Smooth muscle cell (in vitro differentiated cells): ENCODE results near the gene CFAP46. TPM values are rescaled to one million over a fixed set of nuclear protein-coding genes. Genes with fewer than 3 reads are reported as not detected.

Experiments used
- DNase-seq: peaks from one replicate; lab custom pipeline; 2025; ENCODE audit not compliant: unreplicated experiment; lab: John Stamatoyannopoulos, UW
- H2AFZ ChIP-seq: fragments of 200-600 bp; sonication (generic); 2 replicates; pipeline ENCODE4 v1.6.0; 2016; ENCODE audit warnings: antibody characterized with exemption, low read depth, mild to moderate bottlenecking
- H3F3A ChIP-seq: fragments of 200-600 bp; sonication (generic); 2 replicates; pipeline ENCODE4 v1.6.0; 2017; ENCODE audit warnings: antibody characterized with exemption, low read depth
- H3K27ac ChIP-seq: fragments of 200-600 bp; sonication (generic); 2 replicates; pipeline ENCODE4 v1.5.1; 2016; ENCODE audit warnings: low read depth, mild to moderate bottlenecking
- H3K27me3 ChIP-seq: fragments of 200-600 bp; sonication (generic); 2 replicates; pipeline ENCODE4 v1.6.1; 2016; ENCODE audit warnings: low read depth, mild to moderate bottlenecking
- H3K36me3 ChIP-seq: fragments of 200-600 bp; sonication (generic); 2 replicates; pipeline ENCODE4 v1.5.1; 2016; ENCODE audit warnings: low read depth
- H3K4me1 ChIP-seq: fragments of 200-600 bp; sonication (generic); 2 replicates; pipeline ENCODE4 v1.5.1; 2016; ENCODE audit warnings: low read depth
- H3K4me2 ChIP-seq: fragments of 200-600 bp; sonication (generic); 2 replicates; pipeline ENCODE4 v1.6.0; 2016; ENCODE audit warnings: mild to moderate bottlenecking
- H3K4me3 ChIP-seq: fragments of 200-600 bp; sonication (generic); 2 replicates; pipeline ENCODE4 v1.5.1; 2016; ENCODE audit warnings: mild to moderate bottlenecking
- H3K79me2 ChIP-seq: fragments of 200-600 bp; sonication (generic); 2 replicates; pipeline ENCODE4 v1.6.0; 2016; ENCODE audit warnings: low read depth, mild to moderate bottlenecking
- H3K9ac ChIP-seq: fragments of 200-600 bp; sonication (generic); 2 replicates; pipeline ENCODE4 v1.6.0; 2016; ENCODE audit warnings: low read depth
- H3K9me3 ChIP-seq: fragments of 200-600 bp; sonication (generic); replicated peaks from 2 replicates; pipeline ENCODE4 v1.5.1; 2016; ENCODE audit warnings: low read depth
- H4K20me1 ChIP-seq: fragments of 200-600 bp; sonication (generic); 2 replicates; pipeline ENCODE4 v1.6.0; 2016; ENCODE audit warnings: low read depth
- WGBS: methylation state at CpG from one replicate; pipeline ENCODE4 v1.1.7; 2016; ENCODE audit warnings: low lambda C conversion rate; 5-methylcytosine and 5-hydroxymethylcytosine counted together
- polyA plus RNA-seq: library from polyadenylated mRNA; unstranded; fragments of >200 nt; fragmentation: Nextera tagmentation; extraction: Ambion mirVana; gene quantifications from 2 replicates; pipeline ENCODE4 v1.2.1, GENCODE V29; 2016
- total RNA-seq: library from RNA; depleted of rRNA; stranded (reverse); fragments of >200 nt; gene quantifications from 2 replicates; pipeline ENCODE4 v1.2.3, GENCODE V29; 2014
- TF ChIP-seq, protein P1 (sequence below): fragments of 200-600 bp; sonication (generic); IDR thresholded peaks from 2 replicates; pipeline ENCODE4 v1.5.1; 2017; ENCODE audit warnings: borderline replicate concordance, mild to moderate bottlenecking, antibody characterized with exemption; ENCODE audit not compliant: insufficient read depth, poor library complexity, severe bottlenecking

CFAP46 gene
- total and polyA plus RNA-seq, 2 experiments from 2014 or later, result 1.1 to 2.0 TPM

DNA sequence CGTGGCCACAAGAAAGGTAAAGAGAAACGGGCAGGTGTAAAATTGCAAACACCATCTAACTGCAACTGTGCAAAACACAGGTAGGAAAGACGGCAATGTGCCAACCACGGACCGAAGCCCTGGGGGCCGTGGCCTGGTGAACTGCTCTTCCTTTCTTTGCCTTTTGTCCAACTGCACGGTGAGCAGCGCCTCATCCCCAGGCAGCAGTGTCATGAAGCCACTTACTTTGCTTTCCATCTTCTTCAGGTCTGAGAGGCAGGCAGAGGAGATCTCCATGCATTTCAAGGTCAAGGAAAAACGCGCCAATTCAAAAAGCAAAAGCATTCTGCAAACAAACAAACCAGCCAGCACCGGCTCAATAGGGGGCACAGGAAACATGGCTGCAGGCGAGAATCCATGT lies 12.9 kb downstream of the CFAP46 start:
- Histone ChIP-seq H3K27me3 (no peaks in the 10 kb centered on the region), H3K9ac (no peak overlapping the region), H3K36me3 (no peaks in the 10 kb centered on the region), H3K4me3 (no peak overlapping the region), H3K4me2 (no peak overlapping the region), H3K9me3 (no peaks in the 10 kb centered on the region), H3K27ac (no peak overlapping the region), H3K79me2 (no peaks in the 10 kb centered on the region), H3F3A (no peaks in the 10 kb centered on the region), H2AFZ (no peak overlapping the region), H3K4me1 (no peaks in the 10 kb centered on the region), H4K20me1 (no peaks in the 10 kb centered on the region)
- DNase-seq, result no peak
- 91% methylated on average over 12 of the region's 12 CpGs for WGBS
- TF ChIP-seq, protein P1, sequence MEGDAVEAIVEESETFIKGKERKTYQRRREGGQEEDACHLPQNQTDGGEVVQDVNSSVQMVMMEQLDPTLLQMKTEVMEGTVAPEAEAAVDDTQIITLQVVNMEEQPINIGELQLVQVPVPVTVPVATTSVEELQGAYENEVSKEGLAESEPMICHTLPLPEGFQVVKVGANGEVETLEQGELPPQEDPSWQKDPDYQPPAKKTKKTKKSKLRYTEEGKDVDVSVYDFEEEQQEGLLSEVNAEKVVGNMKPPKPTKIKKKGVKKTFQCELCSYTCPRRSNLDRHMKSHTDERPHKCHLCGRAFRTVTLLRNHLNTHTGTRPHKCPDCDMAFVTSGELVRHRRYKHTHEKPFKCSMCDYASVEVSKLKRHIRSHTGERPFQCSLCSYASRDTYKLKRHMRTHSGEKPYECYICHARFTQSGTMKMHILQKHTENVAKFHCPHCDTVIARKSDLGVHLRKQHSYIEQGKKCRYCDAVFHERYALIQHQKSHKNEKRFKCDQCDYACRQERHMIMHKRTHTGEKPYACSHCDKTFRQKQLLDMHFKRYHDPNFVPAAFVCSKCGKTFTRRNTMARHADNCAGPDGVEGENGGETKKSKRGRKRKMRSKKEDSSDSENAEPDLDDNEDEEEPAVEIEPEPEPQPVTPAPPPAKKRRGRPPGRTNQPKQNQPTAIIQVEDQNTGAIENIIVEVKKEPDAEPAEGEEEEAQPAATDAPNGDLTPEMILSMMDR, result no peak

DNA sequence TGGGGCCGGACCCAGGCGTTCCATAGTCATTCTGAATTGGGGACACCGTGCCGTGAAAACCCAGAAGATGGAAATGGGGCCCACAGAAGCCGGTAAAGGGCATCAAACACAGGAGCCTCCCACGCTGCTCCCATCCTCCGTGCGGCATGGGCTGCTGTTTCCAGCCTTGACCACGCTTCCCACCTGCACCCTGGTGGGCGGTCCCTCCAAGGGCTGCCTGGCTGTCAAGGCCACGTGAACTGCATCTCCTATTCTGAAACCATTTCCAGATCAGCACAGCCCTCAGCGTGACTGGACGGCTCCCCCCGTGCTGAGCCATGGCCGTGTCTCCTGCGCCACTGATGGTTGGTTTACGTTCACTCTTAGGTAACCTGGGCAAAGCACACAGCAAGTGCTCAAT lies 14.1 kb downstream of the CFAP46 start:
- Histone ChIP-seq H4K20me1 (no peaks in the 10 kb centered on the region), H3K4me1 (no peaks in the 10 kb centered on the region), H3K36me3 (no peaks in the 10 kb centered on the region), H2AFZ (no peak overlapping the region), H3F3A (no peaks in the 10 kb centered on the region), H3K4me2 (no peak overlapping the region), H3K79me2 (no peaks in the 10 kb centered on the region), H3K4me3 (no peak overlapping the region), H3K27ac (no peak overlapping the region), H3K27me3 (no peaks in the 10 kb centered on the region), H3K9me3 (no peaks in the 10 kb centered on the region), H3K9ac (no peak overlapping the region)
- 94% methylated on average over 11 of the region's 17 CpGs for WGBS
- TF ChIP-seq, protein P1, result no peak
- DNase-seq, result no peak

DNA sequence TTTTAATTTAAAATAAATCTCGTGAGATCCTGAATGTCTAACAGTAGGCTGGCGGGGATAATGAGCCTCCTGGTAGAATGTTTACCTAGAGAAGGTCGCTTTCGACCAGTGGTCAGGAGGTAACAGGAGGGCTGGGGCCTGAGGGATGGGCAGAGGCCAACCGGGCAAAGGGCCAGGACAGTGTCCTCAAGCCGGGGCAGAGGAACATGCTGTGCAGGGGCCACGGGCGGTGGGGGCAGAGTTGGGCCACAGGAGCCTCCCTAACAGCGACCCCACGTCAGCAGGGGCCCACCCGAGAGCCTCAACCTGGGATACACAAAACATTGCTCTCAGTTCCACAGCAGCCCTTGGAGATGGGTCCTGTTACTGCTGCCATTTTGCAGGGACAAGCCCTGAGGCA lies 14.5 kb downstream of the CFAP46 start:
- no peaks in the 10 kb centered on the region for H3K9me3 ChIP-seq
- WGBS, result 97% methylated on average over 11 of the region's 11 CpGs
- H3K27ac ChIP-seq, result no peak overlapping the region
- H3K79me2 ChIP-seq, result no peaks in the 10 kb centered on the region
- H3K4me1 ChIP-seq, result no peaks in the 10 kb centered on the region
- no peak overlapping the region for H3K4me2 ChIP-seq
- no peak overlapping the region for H3K9ac ChIP-seq
- H3F3A ChIP-seq, result no peaks in the 10 kb centered on the region
- no peaks in the 10 kb centered on the region for H3K36me3 ChIP-seq
- H2AFZ ChIP-seq, result no peak overlapping the region
- TF ChIP-seq, protein P1, result no peak
- DNase-seq, result no peak
- no peaks in the 10 kb centered on the region for H4K20me1 ChIP-seq
- H3K27me3 ChIP-seq, result no peaks in the 10 kb centered on the region
- no peak overlapping the region for H3K4me3 ChIP-seq

DNA sequence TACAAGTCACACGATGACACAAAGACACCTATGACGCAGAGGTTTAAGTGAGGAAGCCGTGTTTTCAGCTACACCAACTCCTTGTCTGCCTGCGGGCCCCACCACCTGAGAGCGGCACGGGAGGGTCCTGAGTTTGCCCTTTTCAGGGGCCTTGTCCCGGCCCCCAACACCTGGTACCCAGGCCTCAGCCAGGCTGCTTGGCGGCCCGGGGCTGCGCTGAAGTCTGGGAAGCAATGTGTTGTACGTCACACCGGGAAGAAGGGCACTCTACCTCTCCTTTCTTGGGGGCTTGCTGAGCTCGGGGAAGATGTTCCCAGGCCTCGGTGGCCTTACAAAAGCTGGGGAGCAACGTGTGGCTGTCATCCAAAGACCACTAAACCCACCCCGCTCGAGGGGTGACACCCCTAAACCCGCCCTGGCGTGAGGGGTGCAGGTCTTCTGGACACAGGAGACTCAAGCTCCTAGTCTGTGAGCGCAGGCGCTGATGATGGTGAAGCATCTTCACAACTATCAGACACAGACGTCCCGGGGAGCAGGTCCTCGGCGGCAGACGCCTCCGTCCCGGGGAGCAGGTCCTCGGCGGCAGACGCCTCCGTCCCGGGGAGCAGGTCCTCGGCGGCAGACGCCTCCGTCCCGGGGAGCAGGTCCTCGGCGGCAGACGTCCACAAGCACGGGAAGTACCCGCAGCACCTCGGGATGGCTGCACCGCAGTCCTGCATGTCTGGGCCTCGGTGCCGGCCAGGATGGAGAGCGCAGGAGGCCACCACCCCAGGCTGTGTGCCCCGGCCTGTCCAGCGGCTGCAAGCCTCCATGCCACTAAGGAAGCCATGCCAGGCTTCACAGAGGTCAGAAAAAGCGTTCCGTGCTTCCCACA lies 15.4 kb downstream of the CFAP46 start:
- whole genome bisulfite sequencing, result 94% methylated on average over 52 of the region's 52 CpGs
- Histone ChIP-seq H3K9me3 (no peaks in the 10 kb centered on the region), H3K4me2 (no peak overlapping the region), H3K4me1 (no peaks in the 10 kb centered on the region), H3K9ac (no peak overlapping the region), H3K36me3 (no peaks in the 10 kb centered on the region), H3K27ac (no peak overlapping the region), H2AFZ (no peak overlapping the region), H3K27me3 (no peaks in the 10 kb centered on the region), H4K20me1 (no peaks in the 10 kb centered on the region), H3K4me3 (no peak overlapping the region), H3K79me2 (no peaks in the 10 kb centered on the region), H3F3A (no peaks in the 10 kb centered on the region)
- TF ChIP-seq, protein P1, result no peak
- no peak for DNase-seq
